Activated CD4-positive, alpha-beta T cell treated with anti-CD3 and anti-CD28 coated beads for 48 hours (primary cell): ENCODE measurements around the gene CCN6.
"Not testable (repeated sequence)": the region's sequence is repeated elsewhere in the genome, so short reads cannot be mapped to it uniquely, and the experiment has no call there.

Experiments used
- DNase-seq: peaks from one replicate; pipeline ENCODE4 v3.0.0-alpha.2; 2020

CCN6 gene

GRCh38 chr6:112054555-112055190 is 769 bp downstream of the CCN6 start:
- DNase-seq: no peak

DNA sequence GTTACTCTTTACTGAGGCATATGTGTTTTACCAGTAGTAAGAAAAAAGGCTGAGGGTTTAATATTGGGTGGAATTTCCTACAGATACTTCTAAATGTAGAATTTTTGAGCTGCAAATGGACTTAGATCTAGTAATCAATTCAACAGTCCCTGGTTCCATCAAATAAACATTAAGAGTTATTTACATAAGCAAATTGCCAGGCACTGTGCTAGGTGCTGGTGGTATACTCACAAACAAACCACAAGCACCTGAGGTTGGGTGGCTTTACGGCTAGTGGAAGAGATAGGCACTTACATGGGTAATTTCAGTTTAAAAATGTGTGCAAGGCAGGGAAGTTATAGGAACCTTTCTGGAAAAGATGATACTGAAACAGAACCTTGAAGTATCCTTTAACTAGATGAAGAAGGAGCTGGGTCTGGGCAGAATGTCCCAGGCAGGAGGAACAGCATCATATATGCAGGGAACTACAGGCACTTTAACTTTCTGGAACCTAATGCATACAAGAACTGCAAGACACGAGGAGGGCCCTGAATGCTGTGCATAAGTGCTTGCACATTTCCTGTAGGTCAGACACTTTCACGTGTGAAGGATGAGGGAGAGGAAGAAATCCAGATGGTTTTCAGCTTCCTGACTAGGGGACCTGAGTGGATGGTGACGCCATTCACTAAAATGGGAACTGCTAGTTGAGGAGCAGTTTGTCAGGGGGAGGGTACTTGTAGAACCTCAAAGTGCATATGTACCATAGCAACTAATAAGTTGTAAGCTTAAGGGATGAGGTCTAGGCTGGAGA is 4.5 kb downstream of the CCN6 start:
- no peak for DNase-seq

DNA sequence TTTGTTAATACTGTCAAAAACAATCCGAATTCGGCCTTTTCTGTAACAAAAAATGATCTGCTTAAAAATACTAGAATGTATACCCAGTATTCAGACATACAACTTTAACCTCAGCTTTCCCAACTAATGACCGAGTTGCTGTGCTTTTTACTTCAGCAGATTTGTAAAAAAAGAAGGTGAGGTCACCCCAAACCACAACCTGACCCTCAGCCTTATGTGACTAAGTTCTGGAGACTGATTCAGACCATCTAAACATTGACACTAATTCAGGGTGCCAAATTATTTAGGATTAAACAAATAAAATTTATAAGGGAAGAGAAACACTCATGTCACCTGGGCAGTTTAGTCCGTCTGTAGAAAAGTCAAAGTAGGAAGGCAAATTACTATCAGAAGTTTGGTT is 7.7 kb downstream of the CCN6 start:
- DNase-seq: no peak

- no peak for DNase-seq
Measured at GRCh38 chr6:112062966-112063365, 9.1 kb downstream of the CCN6 start.

DNA sequence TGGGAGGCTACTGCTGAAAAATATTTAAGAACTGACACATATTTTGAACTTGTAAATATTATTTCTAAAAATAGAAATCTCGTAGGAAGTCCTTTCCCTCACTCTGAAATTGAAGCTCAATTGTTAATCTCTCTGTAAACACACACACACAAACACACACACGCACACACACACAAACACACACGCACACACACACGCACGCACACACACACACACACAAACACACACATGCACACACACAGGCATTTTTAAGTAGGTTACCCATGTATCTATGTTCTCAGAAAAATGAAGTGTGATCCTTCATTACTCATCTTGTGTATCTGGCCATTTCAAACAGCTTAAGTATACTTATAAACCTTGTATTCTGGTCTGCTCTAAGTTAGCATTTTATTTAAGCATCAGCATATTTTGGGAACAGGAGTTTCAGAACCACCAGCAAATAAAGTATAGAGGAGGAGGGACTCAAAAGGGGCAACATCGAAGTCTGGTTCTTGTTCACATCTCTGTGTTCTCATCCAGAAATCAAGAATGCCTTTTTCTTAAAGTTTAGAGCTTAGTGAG is 11.6 kb downstream of the CCN6 start:
- DNase-seq: no peak

GRCh38 chr6:112066606-112067005 is 12.7 kb downstream of the CCN6 start:
- DNase-seq: no peak

GRCh38 chr6:112081569-112081968 is 27.7 kb downstream of the CCN6 start:
- no peak for DNase-seq

- DNase-seq: no peak
Measured at GRCh38 chr6:112085286-112086065, 31.6 kb downstream of the CCN6 start.

DNA sequence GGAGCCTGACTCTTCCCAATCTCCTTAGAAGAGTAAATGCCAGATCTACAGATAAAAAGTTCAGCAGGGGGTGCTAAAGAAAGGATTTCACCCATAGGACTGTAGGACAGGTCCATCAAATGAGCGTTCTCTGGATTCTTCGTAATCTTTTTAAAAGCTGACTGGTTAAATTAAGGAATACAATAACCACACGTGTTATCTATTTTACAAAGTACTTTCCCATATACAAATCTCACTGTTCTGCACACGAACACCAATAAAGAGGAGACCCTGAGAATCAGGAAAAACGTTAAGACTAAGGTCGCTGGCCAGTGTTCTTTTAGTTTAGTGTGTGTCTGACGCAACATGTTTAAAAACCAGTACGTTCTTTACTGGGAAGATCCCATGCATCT is 32.8 kb downstream of the CCN6 start:
- DNase-seq: no peak

DNA sequence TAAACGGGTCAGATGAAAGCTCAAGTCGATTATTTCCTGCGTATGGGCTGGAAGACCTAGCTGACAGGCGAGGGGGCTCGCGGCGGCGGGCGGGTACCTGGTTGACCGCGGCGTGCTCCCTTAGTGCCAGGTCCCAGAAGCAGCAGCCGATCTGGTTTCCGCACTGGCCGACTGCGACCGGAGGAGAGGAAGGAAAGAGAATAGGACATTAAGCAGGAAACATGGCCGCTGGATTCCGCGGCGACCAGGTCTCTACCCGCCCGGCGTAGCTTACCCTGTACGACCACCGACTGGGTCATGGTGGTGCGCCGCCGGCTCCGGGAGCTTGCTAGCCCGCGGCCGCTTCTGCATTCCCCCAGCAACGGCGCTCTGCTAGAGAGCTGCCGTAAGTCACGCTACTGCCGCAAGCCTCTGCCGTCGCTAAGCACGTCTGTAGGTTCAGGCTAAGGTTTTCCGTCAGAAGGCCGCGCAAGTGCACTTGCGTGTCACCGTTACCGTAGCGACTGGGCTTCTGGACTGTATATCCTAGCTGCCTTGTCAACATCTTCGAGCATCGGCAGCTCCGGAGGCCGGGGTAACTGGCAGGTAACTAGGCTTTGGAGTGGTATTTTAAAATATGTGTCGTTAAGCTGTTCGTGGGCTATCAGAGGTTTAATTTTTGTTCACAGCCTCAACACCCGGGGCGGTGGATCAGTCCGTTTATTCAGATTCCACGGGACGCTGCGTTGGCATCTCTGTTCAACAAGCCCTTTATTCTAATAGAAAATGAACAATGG is 33.4 kb downstream of the CCN6 start, which contains the start of the genes FAM229B and TUBE1:
TSS of gene FAM229B (plus strand) at position 456 of the 776 bp plus-strand sequence. CDS start 11,693 bp downstream, outside the sequence.
TSS of gene TUBE1 (minus strand) at position 347 of the 776 bp plus-strand sequence. CDS start at position 299, 48 bp downstream.
- peak; percentile 92 for DNase-seq

GRCh38 chr6:112087916-112088315 is 34.0 kb downstream of the CCN6 start:
- no peak for DNase-seq

GRCh38 chr6:112096901-112097300 is 43.0 kb downstream of the CCN6 start:
- no peak for DNase-seq

DNA sequence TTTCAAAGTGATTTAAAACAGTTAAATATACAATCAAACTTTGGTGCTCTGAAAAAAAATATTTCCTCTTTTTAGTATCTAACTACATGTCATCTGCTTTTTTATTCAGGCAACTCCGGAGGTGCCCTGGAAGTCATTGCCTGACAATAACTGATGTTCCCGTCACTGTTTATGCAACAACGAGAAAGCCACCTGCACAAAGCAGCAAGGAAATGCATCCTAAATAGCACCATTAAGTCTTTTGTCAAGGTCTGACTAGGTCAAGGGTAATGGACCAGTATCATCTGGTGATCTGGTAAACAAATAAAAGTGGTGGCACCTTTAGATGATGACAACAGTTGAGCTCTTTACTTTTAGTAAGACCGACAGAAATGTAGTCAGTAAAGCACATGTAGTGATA is 46.7 kb downstream of the CCN6 start:
- no peak for DNase-seq

- not testable (repeated sequence) for DNase-seq
Measured at GRCh38 chr6:112106026-112106425, 52.1 kb downstream of the CCN6 start.

DNA sequence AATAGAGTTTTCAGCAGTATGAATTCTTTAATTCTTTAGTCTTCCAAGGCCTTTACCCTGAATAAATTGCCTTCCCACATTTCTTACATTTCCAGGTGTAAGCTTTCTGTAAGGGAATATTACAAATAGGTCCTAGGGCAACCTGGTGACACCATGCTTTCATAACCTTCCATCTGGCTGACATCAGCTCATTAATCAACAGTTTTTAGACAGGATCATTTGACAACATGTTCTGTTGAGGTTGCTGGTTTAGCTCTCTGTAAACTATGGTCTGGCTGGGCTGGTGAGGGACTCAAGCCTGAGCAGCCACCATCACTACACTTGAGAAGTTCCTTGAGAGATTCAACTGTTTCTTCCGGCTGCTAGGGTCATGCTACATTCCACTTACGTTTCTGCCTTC is 52.7 kb downstream of the CCN6 start:
- DNase-seq: no peak

GRCh38 chr6:112109262-112109661 is 55.4 kb downstream of the CCN6 start:
- no peak for DNase-seq

DNA sequence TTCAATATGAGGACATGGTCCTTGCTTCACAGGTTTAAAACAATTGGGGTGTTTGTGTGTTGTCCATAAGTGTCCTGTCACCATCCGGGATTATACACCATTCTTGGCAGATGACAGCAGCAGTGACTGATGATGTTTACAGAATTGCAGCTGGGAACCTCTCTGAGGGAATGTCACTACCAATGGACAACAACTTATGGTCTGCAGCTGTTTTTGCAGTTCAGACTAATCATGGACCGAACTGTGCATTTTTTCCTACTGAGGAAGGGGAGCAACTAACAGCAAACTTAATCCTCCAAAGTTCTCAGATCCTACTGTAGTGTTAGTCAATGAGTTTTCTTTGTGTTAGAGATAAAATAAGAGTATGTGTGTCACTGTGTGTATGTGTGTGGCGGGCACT is 59.5 kb downstream of the CCN6 start:
- no peak for DNase-seq

DNA sequence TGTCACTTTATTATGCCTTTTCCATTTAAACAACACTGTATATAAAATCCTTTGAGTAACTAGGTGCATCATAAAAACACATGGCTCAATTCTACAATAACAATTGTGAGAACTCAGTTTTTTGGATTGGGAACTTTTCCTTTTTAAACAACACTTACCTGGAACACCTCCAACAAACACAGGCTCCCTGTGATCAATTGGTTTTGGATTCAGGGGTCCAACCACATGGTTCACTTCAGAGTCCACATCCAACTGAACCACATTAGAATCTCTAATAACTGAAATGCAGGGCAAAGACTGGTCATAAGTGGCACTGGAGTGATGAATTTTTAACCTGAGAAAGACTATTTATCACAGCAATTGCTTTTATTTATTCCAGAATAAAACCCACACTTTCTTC is 60.0 kb downstream of the CCN6 start:
- no peak for DNase-seq

DNA sequence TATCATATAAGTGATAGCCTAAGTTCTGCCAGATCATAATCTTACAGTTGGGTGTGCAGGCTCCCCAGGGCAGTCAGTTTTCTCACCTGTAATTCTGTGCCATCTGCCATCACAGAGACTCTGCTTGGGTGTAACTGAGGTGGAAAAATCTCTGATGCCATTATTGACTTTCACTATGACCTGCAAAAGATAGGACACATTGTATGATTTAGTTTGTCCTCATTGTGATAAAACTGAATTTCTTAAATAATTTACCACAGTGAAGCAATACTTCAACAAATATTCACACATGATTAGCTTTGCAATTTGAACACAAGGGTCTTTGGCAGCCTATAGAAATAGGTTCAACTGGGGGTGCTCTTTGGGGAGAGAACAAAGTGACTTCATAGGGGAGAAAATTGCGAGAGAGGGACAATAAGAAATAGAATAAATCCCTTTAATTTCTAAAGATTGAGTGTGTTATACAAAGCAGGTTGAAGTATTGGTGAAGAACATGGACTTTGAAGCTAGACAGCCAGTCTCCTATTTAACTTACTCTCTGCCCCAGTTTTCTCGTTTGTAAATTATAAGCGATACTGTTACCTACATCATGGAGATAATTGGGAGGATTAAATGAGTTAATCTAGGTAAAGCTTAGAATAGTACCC is 60.8 kb downstream of the CCN6 start:
- no peak for DNase-seq

- DNase-seq: no peak
Measured at GRCh38 chr6:112116221-112116620, 62.3 kb downstream of the CCN6 start.

- no peak for DNase-seq
Measured at GRCh38 chr6:112117554-112117953, 63.6 kb downstream of the CCN6 start.

DNA sequence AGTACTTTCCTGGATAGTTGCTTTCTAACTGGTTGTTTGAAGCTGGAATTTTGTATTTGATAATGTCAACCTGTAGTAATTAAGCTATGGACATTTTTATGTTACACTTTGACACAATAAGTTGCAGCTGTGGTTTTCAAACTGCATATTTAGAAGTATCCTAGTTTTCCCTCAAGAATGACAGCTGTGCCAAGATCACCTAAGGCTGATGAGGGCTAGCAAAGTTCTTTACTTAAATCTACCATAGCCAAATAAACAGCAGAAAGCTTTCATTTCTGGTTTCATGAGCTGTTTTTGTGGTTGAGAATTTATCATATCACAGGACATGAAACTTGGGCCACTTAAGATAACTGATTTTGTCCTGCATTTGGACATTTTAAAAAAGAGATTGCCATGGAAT is 64.1 kb downstream of the CCN6 start:
- DNase-seq: no peak
